ENCODE results near the gene MYBPC1. TPM values are rescaled to one million over a fixed set of nuclear protein-coding genes. Genes with fewer than 3 reads are reported as not detected.
"Not testable (repeated sequence)": the region's sequence is repeated elsewhere in the genome, so short reads cannot be mapped to it uniquely, and the experiment has no call there.

Gene MYBPC1, protein sequence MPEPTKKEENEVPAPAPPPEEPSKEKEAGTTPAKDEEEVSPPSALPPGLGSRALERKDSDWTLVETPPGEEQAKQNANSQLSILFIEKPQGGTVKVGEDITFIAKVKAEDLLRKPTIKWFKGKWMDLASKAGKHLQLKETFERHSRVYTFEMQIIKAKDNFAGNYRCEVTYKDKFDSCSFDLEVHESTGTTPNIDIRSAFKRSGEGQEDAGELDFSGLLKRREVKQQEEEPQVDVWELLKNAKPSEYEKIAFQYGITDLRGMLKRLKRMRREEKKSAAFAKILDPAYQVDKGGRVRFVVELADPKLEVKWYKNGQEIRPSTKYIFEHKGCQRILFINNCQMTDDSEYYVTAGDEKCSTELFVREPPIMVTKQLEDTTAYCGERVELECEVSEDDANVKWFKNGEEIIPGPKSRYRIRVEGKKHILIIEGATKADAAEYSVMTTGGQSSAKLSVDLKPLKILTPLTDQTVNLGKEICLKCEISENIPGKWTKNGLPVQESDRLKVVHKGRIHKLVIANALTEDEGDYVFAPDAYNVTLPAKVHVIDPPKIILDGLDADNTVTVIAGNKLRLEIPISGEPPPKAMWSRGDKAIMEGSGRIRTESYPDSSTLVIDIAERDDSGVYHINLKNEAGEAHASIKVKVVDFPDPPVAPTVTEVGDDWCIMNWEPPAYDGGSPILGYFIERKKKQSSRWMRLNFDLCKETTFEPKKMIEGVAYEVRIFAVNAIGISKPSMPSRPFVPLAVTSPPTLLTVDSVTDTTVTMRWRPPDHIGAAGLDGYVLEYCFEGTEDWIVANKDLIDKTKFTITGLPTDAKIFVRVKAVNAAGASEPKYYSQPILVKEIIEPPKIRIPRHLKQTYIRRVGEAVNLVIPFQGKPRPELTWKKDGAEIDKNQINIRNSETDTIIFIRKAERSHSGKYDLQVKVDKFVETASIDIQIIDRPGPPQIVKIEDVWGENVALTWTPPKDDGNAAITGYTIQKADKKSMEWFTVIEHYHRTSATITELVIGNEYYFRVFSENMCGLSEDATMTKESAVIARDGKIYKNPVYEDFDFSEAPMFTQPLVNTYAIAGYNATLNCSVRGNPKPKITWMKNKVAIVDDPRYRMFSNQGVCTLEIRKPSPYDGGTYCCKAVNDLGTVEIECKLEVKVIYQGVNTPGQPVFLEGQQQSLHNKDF
- total RNA-seq (not detected), polyA plus RNA-seq (not detected)

DNA sequence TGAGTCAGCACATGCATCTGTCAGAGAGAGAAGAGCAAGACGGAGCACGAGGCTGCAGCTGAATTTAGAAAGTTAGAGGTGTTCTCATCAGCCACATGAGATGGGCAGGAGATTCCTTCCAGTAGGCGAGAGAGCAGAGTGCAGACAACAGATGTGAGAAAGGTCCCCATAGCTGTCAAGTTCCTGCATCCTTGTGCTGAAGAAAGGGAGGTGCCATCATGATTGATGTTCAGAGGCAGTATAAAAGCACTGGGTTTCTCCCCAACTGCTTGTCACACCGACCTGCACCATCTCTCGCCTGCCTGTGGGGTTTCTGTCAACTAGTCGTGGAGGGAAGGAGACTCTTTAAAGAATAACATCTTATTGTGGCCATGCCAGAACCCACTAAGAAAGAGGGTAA is at the start of gene MYBPC1:
Gene MYBPC1 (plus strand): TSS at position 272 of the 400 bp plus-strand sequence. CDS start 100 bp downstream, at position 372.
- DNase-seq: no peak
- Mint-ChIP-seq H3K4me3 (no peak within 1 kb of the TSS), H3K9me3 (no peaks in the 10 kb centered on the region), H3K36me3 (no peaks in the 10 kb centered on the region), H3K27me3 (peaks cover 0 to 16% of the 10 kb centered on the region in 2 donors), H3K27ac (peak within 1 kb of the TSS in 1 of 8 donors; percentile 11), H3K4me1 (no peaks in the 10 kb centered on the region)
- Histone ChIP-seq H3K27ac (ENCODE audit: low read depth, low read length) (no peak within 1 kb of the TSS), H3K4me3 (ENCODE audit: low read length) (no peak within 1 kb of the TSS), H3K9me3 (ENCODE audit: low read length) (no peaks in the 10 kb centered on the region), H3K27me3 (ENCODE audit: insufficient read depth, low read length, poor library complexity, severe bottlenecking) (no peaks in the 10 kb centered on the region), H3K36me3 (ENCODE audit: insufficient read depth, low read length) (no peaks in the 10 kb centered on the region), H3K4me1 (ENCODE audit: insufficient read depth, low read length) (no peaks in the 10 kb centered on the region)
- ChIA-PET CTCF (no interaction called here), POLR2A (no interaction called here)

DNA sequence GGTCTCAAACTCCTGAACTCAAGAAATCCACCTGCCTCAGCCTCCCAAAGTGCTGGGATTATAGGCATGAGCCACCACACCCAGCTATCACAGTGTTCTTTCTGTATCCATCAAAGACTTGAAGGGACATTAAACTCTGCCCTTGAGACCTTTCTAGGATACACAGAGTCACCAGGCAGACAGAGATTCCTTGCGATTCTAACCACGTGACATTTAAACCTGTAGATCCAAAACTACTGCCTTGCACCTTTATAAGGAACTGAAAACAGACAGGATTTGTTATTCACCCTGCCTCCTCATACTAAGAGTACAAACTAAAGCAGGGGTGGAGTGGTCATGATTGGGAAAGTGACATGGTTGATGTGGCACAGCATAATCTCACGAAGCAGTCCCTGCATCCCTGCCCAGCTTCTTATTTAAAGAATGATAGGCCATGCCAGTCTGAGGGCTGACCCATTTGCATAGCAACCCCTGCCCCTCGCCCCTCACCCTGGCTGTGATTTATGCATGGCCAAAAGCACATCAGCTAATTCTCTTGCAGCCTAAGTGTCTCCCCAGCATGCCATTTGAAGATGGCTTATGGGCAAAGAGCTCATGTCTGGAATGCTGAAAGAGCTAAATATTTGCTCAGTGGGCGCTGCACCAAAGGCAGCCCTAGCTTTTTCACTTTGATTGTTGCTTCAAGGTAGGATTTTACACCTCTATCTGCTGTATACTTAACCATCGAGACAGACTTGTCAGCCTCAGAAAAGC is 43.2 kb upstream of the MYBPC1 start:
- H3K9me3 ChIP-seq (ENCODE audit: low read length): no peaks in the 10 kb centered on the region
- H3K27ac Mint-ChIP-seq: no peak overlapping the region
- DNase-seq: no peak
- ChIA-PET POLR2A (no interaction called here), CTCF (no interaction called here)
- H3K36me3 Mint-ChIP-seq: no peaks in the 10 kb centered on the region
- peaks cover 7 to 15% of the 10 kb centered on the region in 2 donors for H3K27me3 Mint-ChIP-seq
- H3K4me3 ChIP-seq (ENCODE audit: low read length): no peak overlapping the region
- no peaks in the 10 kb centered on the region for H3K4me1 Mint-ChIP-seq
- H3K9me3 Mint-ChIP-seq: peaks cover 0 to 3% (median 0%) of the 10 kb centered on the region in 5 donors
- no peaks in the 10 kb centered on the region for H3K27me3 ChIP-seq (ENCODE audit: insufficient read depth, low read length, poor library complexity, severe bottlenecking)
- no peak overlapping the region for H3K4me3 Mint-ChIP-seq
- no peaks in the 10 kb centered on the region for H3K36me3 ChIP-seq (ENCODE audit: insufficient read depth, low read length)
- no peaks in the 10 kb centered on the region for H3K4me1 ChIP-seq (ENCODE audit: insufficient read depth, low read length)
- no peak overlapping the region for H3K27ac ChIP-seq (ENCODE audit: low read depth, low read length)

DNA sequence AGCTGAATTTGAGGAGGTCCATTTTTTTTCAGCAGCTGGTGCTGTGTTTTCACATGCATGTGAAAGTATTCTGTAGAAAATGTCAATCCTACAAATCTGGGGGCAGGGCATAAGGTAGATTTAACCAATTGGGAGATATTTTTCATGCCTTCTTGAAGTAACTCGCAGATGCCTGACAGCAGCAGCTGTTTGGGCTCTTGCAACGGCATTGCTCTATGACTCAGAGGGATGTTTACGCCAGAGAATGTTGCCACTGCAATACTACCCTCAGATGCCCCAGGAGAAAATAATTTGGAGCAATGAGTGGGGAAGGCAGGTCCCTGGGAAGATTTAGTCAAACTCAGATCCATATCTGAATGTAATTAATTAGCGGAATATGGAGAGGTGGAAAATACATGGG is 42.5 kb upstream of the MYBPC1 start:
- Mint-ChIP-seq H3K36me3 (no peaks in the 10 kb centered on the region), H3K4me1 (no peaks in the 10 kb centered on the region), H3K27ac (no peak overlapping the region), H3K27me3 (peaks cover 7 to 15% of the 10 kb centered on the region in 2 donors), H3K9me3 (peaks cover 0 to 3% (median 0%) of the 10 kb centered on the region in 5 donors), H3K4me3 (no peak overlapping the region)
- Histone ChIP-seq H3K27me3 (ENCODE audit: insufficient read depth, low read length, poor library complexity, severe bottlenecking) (no peaks in the 10 kb centered on the region), H3K27ac (ENCODE audit: low read depth, low read length) (no peak overlapping the region), H3K4me1 (ENCODE audit: insufficient read depth, low read length) (no peaks in the 10 kb centered on the region), H3K4me3 (ENCODE audit: low read length) (no peak overlapping the region), H3K9me3 (ENCODE audit: low read length) (no peaks in the 10 kb centered on the region), H3K36me3 (ENCODE audit: insufficient read depth, low read length) (no peaks in the 10 kb centered on the region)
- ChIA-PET CTCF (no interaction called here), POLR2A (no interaction called here)
- DNase-seq: no peak

DNA sequence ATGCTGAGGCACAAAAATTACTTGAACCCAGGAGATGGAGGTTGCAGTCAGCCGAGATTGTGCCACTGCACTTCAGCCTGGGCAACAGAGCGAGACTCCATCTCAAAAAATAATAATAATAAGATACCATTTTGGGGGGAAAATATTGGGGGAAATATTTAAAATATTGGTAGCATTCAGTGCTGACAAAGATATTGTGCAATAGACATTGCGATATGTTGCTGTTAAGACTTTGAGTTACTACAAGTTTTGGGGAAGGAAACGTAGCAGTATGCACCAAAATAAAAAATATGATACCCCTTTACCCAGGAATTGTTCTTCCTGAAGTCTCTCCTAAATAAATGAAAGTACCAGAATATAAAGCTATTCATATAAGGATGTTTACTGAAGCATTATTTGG is 37.7 kb upstream of the MYBPC1 start:
- Histone ChIP-seq H3K36me3 (ENCODE audit: insufficient read depth, low read length) (no peaks in the 10 kb centered on the region), H3K4me1 (ENCODE audit: insufficient read depth, low read length) (no peaks in the 10 kb centered on the region), H3K27me3 (ENCODE audit: insufficient read depth, low read length, poor library complexity, severe bottlenecking) (no peaks in the 10 kb centered on the region), H3K27ac (ENCODE audit: low read depth, low read length) (no peak overlapping the region), H3K4me3 (ENCODE audit: low read length) (no peak overlapping the region), H3K9me3 (ENCODE audit: low read length) (no peaks in the 10 kb centered on the region)
- no peaks in the 10 kb centered on the region for H3K4me1 Mint-ChIP-seq
- POLR2A ChIA-PET: no interaction called here
- no peaks in the 10 kb centered on the region for H3K36me3 Mint-ChIP-seq
- DNase-seq: no peak
- CTCF ChIA-PET: no interaction called here
- no peak overlapping the region for H3K4me3 Mint-ChIP-seq
- no peak overlapping the region for H3K27ac Mint-ChIP-seq
- peaks cover 0 to 3% (median 2%) of the 10 kb centered on the region in 5 donors for H3K9me3 Mint-ChIP-seq
- H3K27me3 Mint-ChIP-seq: peaks cover 7 to 15% of the 10 kb centered on the region in 2 donors

DNA sequence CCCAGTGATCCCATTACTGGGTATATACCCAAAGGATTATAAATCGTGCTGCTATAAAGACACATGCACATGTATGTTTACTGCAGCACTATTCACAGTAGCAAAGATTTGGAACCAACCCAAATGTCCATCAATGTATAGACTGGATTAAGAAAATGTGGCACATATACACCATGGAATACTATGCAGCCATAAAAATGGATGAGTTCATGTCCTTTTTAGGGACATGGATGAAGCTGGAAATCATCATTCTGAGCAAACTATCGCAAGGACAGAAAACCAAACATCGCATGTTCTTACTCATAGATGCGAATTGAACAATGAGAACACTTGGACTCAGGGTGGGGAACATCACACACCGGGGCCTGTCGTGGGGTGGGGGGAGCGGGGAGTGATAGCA is 36.0 kb upstream of the MYBPC1 start:
- H3K36me3 ChIP-seq (ENCODE audit: insufficient read depth, low read length); H3K4me3 Mint-ChIP-seq; H3K27me3 ChIP-seq (ENCODE audit: insufficient read depth, low read length, poor library complexity, severe bottlenecking); CTCF ChIA-PET; DNase-seq; H3K4me1 Mint-ChIP-seq; H3K9me3 Mint-ChIP-seq; H3K27ac ChIP-seq (ENCODE audit: low read depth, low read length); POLR2A ChIA-PET; H3K4me3 ChIP-seq (ENCODE audit: low read length); H3K27ac Mint-ChIP-seq; H3K36me3 Mint-ChIP-seq; H3K4me1 ChIP-seq (ENCODE audit: insufficient read depth, low read length); H3K9me3 ChIP-seq (ENCODE audit: low read length): not testable (repeated sequence)
- H3K27me3 Mint-ChIP-seq: peaks cover 7 to 11% of the 10 kb centered on the region in 2 donors

DNA sequence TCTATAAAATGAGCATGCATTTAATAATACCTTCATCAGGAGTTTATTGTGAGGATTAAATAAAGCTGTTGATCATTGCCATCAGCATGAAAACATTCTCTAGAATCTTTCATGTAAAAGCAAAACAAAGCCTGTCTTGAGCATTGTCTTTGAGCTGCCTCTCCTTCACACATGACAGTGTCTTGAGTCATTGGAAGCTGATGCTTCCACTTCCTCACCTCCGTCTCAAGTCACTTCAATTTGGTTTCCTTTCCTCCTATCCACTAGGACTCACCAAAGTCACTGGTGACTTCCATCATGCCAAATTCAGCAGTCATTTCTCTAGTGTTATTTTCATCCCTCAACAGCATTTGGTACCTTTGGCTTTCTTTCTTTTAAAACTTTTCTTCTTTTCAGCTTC is 31.6 kb upstream of the MYBPC1 start:
- POLR2A ChIA-PET: no interaction called here
- CTCF ChIA-PET: no interaction called here

DNA sequence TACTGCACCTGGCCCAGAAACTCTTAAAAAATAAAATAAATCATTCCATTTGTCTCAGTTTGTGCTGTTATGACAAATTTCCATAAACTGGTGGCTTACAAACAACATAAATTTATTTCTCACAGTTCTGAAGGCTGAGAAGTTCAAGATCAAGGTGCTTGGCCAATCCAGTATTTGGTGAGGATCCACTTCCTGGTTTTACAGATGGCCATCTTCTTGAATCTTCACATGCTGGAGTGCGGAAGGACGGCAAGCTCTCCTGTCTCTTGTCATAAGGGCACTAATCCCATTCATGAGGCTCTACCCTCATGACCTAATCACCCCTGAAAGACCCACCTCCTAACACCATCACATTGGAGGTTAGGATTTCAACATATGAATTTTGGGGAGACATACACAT is 29.9 kb upstream of the MYBPC1 start:
- Mint-ChIP-seq H3K9me3 (peaks cover 0 to 3% (median 0%) of the 10 kb centered on the region in 5 donors), H3K27ac (no peak overlapping the region), H3K27me3 (peaks cover 6 to 20% of the 10 kb centered on the region in 2 donors), H3K4me3 (no peak overlapping the region), H3K36me3 (peaks cover 0 to 3% (median 0%) of the 10 kb centered on the region in 3 donors), H3K4me1 (no peaks in the 10 kb centered on the region)
- no peak for DNase-seq
- H3K4me1 ChIP-seq (ENCODE audit: insufficient read depth, low read length): no peaks in the 10 kb centered on the region
- POLR2A ChIA-PET: no interaction called here
- no peaks in the 10 kb centered on the region for H3K9me3 ChIP-seq (ENCODE audit: low read length)
- H3K27me3 ChIP-seq (ENCODE audit: insufficient read depth, low read length, poor library complexity, severe bottlenecking): no peaks in the 10 kb centered on the region
- no peaks in the 10 kb centered on the region for H3K36me3 ChIP-seq (ENCODE audit: insufficient read depth, low read length)
- no peak overlapping the region for H3K27ac ChIP-seq (ENCODE audit: low read depth, low read length)
- H3K4me3 ChIP-seq (ENCODE audit: low read length): no peak overlapping the region
- CTCF ChIA-PET: no interaction called here

More for the DNA sequence above, 31.6 kb upstream of the MYBPC1 start:
- Histone ChIP-seq H3K9me3 (ENCODE audit: low read length) (no peaks in the 10 kb centered on the region), H3K27me3 (ENCODE audit: insufficient read depth, low read length, poor library complexity, severe bottlenecking) (no peaks in the 10 kb centered on the region), H3K27ac (ENCODE audit: low read depth, low read length) (no peak overlapping the region), H3K36me3 (ENCODE audit: insufficient read depth, low read length) (no peaks in the 10 kb centered on the region), H3K4me3 (ENCODE audit: low read length) (no peak overlapping the region), H3K4me1 (ENCODE audit: insufficient read depth, low read length) (no peaks in the 10 kb centered on the region)
- Mint-ChIP-seq H3K4me1 (no peaks in the 10 kb centered on the region), H3K36me3 (peaks cover 0 to 3% (median 0%) of the 10 kb centered on the region in 3 donors), H3K27me3 (peaks cover 6 to 20% of the 10 kb centered on the region in 2 donors), H3K4me3 (no peak overlapping the region), H3K27ac (no peak overlapping the region), H3K9me3 (peaks cover 0 to 3% (median 2%) of the 10 kb centered on the region in 5 donors)
- no peak for DNase-seq
